ENCODE data around the gene INPP4B.

DNA sequence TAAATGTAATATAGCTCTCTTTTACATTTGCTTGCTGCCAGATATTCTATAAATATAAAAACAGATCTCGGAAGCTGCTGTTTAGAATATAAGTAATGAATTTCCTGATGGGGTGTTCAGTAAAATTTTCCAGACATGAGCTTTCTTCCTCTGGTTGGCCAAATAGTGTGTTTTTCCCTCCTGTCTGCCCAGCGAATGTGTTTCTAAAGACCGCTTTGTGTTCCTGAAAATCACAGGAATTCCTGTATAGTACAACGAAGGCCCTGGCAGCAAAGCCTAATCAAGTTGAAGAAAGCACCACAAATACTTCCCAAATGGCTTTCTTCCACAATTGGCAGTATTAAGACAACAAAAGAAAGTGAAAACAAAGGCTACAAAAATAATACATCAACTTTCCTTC, 494.1 kb downstream of the INPP4B start:
- no peak for TF ChIP-seq EZH2phosphoT487 (IDR thresholded peaks at IDR 0.05; ENCODE audit: insufficient read depth, low read depth)
- TF ChIP-seq EZH2 (IDR thresholded peaks at IDR 0.05; ENCODE audit: insufficient read depth, poor library complexity, severe bottlenecking) = no peak

Measured in GM23248 (cell line).